OCI-LY1 (cell line): ENCODE data around the gene AJM1.
"Not testable (repeated sequence)": the region's sequence is repeated elsewhere in the genome, so short reads cannot be mapped to it uniquely, and the experiment has no call there.

Experiments
- H2AFZ ChIP-seq: fragments of 200-600 bp; sonication (generic), shearing (Covaris generic); 2 replicates; pipeline ENCODE4 v1.6.0; 2014; ENCODE audit warnings: antibody characterized with exemption, mild to moderate bottlenecking, low read length
- H3F3A ChIP-seq: fragments of 200-600 bp; sonication (generic), shearing (Covaris generic); 2 replicates; pipeline ENCODE4 v1.6.0; 2014; ENCODE audit warnings: mild to moderate bottlenecking, antibody characterized with exemption, low read length, moderate library complexity; ENCODE audit not compliant: insufficient read depth
- H3K27ac ChIP-seq: fragments of 200-600 bp; sonication (generic); 2 replicates; pipeline ENCODE4 v1.5.1; 2014; ENCODE audit warnings: low read length, mixed run types, mild to moderate bottlenecking, low read depth; ENCODE audit not compliant: poor library complexity, severe bottlenecking
- H3K27me3 ChIP-seq: fragments of 200-600 bp; sonication (generic); 2 replicates; pipeline ENCODE4 v1.6.0; 2014; ENCODE audit warnings: antibody characterized with exemption, mild to moderate bottlenecking, low read length, moderate library complexity; ENCODE audit not compliant: insufficient read depth
- H3K36me3 ChIP-seq: fragments of 200-600 bp; sonication (generic); 2 replicates; pipeline ENCODE4 v1.6.1; 2014; ENCODE audit warnings: mild to moderate bottlenecking, antibody characterized with exemption, low read length, moderate library complexity, mixed read lengths; ENCODE audit not compliant: insufficient read depth
- H3K4me1 ChIP-seq: fragments of 200-600 bp; sonication (generic); 2 replicates; pipeline ENCODE4 v1.5.1; 2014; ENCODE audit warnings: mild to moderate bottlenecking, low read length, moderate library complexity; ENCODE audit not compliant: insufficient read depth, severe bottlenecking
- H3K4me2 ChIP-seq: fragments of 200-600 bp; sonication (generic), shearing (Covaris generic); 2 replicates; pipeline ENCODE4 v1.6.1; 2014; ENCODE audit warnings: low read length
- H3K4me3 ChIP-seq: fragments of 200-600 bp; sonication (generic); 2 replicates; pipeline ENCODE4 v1.5.1; 2014; ENCODE audit warnings: low read length, low read depth, mild to moderate bottlenecking, mixed read lengths; ENCODE audit not compliant: poor library complexity, severe bottlenecking
- H3K79me2 ChIP-seq: fragments of 200-600 bp; shearing (Covaris generic); 2 replicates; pipeline ENCODE4 v1.6.1; 2016; ENCODE audit warnings: mixed run types, low read length, mixed read lengths; ENCODE audit not compliant: insufficient read depth
- H3K9ac ChIP-seq: fragments of 200-600 bp; sonication (generic), shearing (Covaris generic); 2 replicates; pipeline ENCODE4 v1.6.1; 2014; ENCODE audit warnings: mild to moderate bottlenecking, low read length, mixed read lengths
- H3K9me2 ChIP-seq: fragments of 200-600 bp; sonication (generic), shearing (Covaris generic); 2 replicates; pipeline ENCODE4 v1.6.1; 2014; ENCODE audit warnings: low read depth, mild to moderate bottlenecking, low read length, mixed read lengths
- H3K9me3 ChIP-seq: fragments of 200-600 bp; shearing (Covaris generic); 2 replicates; pipeline ENCODE4 v1.6.1; 2014; ENCODE audit warnings: low read length, mixed read lengths
- H4K20me1 ChIP-seq: fragments of 200-600 bp; sonication (generic), shearing (Covaris generic); 2 replicates; pipeline ENCODE4 v1.6.0; 2016; ENCODE audit warnings: mild to moderate bottlenecking, low read length; ENCODE audit not compliant: insufficient read depth
- EZH2 ChIP-seq: fragments of 200-600 bp; sonication (generic), shearing (Covaris generic); IDR thresholded peaks from 2 replicates; pipeline ENCODE4 v1.8.0; 2017; ENCODE audit warnings: borderline replicate concordance, mixed run types, mild to moderate bottlenecking, antibody characterized with exemption, low read length, moderate library complexity, mixed read lengths
- TF ChIP-seq, protein P1 (sequence below): fragments of 200-600 bp; sonication (generic), shearing (Covaris generic); IDR thresholded peaks from 2 replicates; pipeline ENCODE4 v1.5.1; 2017; ENCODE audit warnings: mild to moderate bottlenecking, antibody characterized with exemption, low read length, moderate library complexity, mixed read lengths

Gene AJM1

DNA sequence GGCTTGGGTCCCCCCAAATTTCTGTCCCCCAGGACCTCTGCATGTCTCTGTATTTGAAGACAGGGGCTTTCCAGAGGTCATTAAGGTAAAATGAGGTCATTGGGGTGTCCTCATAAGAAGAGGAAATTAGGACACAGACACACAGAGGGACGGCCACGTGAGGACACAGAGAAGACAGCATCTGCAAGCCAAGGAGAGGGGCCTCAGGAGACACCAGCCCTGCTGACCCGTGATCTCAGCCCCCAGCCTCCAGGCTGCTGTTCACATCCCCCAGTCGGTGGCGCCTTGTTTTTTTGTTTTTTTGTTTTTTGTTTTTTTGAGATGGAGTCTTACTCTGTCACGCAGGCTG, 47.3 kb upstream of the AJM1 start:
- H3K4me1 ChIP-seq, result peaks cover 35% of the 10 kb centered on the region
- peaks cover 10% of the 10 kb centered on the region for H3K36me3 ChIP-seq
- H3K27me3 ChIP-seq, result peaks cover 8% of the 10 kb centered on the region; the same call in 1 of the 2 replicates
- H4K20me1 ChIP-seq, result no peaks in the 10 kb centered on the region
- no peak overlapping the region for H2AFZ ChIP-seq
- no peaks in the 10 kb centered on the region for H3F3A ChIP-seq
- H3K9ac ChIP-seq, result no peak overlapping the region
- no peaks in the 10 kb centered on the region for H3K79me2 ChIP-seq
- no peak overlapping the region for H3K4me2 ChIP-seq
- no peaks in the 10 kb centered on the region for H3K9me2 ChIP-seq
- TF ChIP-seq, protein P1, sequence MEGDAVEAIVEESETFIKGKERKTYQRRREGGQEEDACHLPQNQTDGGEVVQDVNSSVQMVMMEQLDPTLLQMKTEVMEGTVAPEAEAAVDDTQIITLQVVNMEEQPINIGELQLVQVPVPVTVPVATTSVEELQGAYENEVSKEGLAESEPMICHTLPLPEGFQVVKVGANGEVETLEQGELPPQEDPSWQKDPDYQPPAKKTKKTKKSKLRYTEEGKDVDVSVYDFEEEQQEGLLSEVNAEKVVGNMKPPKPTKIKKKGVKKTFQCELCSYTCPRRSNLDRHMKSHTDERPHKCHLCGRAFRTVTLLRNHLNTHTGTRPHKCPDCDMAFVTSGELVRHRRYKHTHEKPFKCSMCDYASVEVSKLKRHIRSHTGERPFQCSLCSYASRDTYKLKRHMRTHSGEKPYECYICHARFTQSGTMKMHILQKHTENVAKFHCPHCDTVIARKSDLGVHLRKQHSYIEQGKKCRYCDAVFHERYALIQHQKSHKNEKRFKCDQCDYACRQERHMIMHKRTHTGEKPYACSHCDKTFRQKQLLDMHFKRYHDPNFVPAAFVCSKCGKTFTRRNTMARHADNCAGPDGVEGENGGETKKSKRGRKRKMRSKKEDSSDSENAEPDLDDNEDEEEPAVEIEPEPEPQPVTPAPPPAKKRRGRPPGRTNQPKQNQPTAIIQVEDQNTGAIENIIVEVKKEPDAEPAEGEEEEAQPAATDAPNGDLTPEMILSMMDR, result no peak
- TF ChIP-seq EZH2, result no peak
- no peaks in the 10 kb centered on the region for H3K9me3 ChIP-seq
- H3K27ac ChIP-seq, result no peak overlapping the region
- H3K4me3 ChIP-seq, result no peak overlapping the region

DNA sequence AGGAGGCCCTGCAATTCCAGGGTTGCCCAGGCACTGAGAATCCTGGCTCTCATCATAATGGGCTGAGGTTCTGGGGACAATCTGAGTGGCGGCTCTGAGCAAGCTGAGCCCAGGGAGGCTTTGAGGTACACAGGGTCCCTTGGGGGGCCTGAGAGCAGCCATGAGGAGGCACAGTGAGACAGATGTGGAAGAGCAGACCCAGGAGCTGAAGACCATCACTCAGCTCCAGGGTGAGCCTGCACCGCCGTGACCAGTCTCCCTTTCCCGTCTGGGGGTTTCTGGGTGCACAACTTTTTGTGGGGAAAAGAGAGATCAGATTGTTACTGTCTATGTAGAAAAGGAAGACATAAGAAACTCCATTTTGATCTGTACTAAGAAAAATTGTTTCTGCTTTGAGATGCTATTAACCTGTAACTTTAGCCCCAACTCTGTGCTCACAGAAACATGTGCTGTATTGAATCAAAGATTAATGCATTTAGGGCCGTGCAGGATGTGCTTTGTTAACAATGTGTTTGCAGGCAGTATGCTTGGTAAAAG, 46.0 kb upstream of the AJM1 start, which contains the start of gene CCDC183:
Gene CCDC183 (plus strand): TSS at position 101 of the 537 bp plus-strand sequence. CDS start 60 bp downstream, at position 161.
- H3K27ac ChIP-seq, result no peak within 1 kb of the TSS
- H3K9me2 ChIP-seq, result no peaks in the 10 kb centered on the region
- H3K36me3 ChIP-seq, result peaks cover 10% of the 10 kb centered on the region
- peaks cover 40% of the 10 kb centered on the region for H3K4me1 ChIP-seq
- no peak within 1 kb of the TSS for H3K4me3 ChIP-seq
- H3K27me3 ChIP-seq, result peaks cover 8% of the 10 kb centered on the region; the same call in 1 of the 2 replicates
- no peak within 1 kb of the TSS for H2AFZ ChIP-seq
- no peak within 1 kb of the TSS for H3K4me2 ChIP-seq
- H3K9ac ChIP-seq, result no peak within 1 kb of the TSS; the same call in 1 of the 2 replicates
- TF ChIP-seq EZH2, result no peak
- TF ChIP-seq, protein P1, result no peak
- no peaks in the 10 kb centered on the region for H4K20me1 ChIP-seq
- H3K9me3 ChIP-seq, result no peaks in the 10 kb centered on the region
- H3F3A ChIP-seq, result no peaks in the 10 kb centered on the region
- no peaks in the 10 kb centered on the region for H3K79me2 ChIP-seq

DNA sequence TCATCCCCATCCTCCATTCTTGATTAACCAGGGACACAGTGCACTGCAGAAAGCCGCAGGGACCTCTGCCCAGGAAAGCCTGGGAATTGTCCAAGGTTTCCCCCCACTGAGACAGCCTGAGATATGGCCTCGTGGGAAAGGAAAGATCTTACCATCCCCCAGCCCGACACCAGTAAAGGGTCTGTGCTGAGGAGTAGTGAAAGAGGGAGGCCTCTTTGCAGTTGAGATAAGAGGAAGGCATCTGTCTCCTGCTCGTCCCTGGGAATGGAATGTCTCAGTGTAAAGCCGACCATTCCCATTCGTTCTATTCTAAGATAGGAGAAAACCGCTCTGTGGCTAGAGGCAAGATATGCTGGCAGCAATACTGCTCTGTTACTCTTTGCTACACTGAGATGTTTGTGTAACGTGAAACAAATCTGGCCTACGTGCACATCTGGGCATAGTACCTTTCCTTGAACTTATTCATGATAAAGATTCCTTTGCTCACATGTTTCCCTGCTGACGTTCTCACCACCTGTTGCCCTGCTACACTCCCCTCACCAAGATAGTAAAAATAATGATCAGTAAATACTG, 45.4 kb upstream of the AJM1 start:
- H3K27ac ChIP-seq, H3K9me3 ChIP-seq, H3K36me3 ChIP-seq, H3K79me2 ChIP-seq, H3F3A ChIP-seq, H3K27me3 ChIP-seq, H3K9ac ChIP-seq, H3K4me2 ChIP-seq, H4K20me1 ChIP-seq, H3K4me3 ChIP-seq, H2AFZ ChIP-seq, H3K9me2 ChIP-seq: not testable (repeated sequence)
- H3K4me1 ChIP-seq, result peaks cover 42% of the 10 kb centered on the region

DNA sequence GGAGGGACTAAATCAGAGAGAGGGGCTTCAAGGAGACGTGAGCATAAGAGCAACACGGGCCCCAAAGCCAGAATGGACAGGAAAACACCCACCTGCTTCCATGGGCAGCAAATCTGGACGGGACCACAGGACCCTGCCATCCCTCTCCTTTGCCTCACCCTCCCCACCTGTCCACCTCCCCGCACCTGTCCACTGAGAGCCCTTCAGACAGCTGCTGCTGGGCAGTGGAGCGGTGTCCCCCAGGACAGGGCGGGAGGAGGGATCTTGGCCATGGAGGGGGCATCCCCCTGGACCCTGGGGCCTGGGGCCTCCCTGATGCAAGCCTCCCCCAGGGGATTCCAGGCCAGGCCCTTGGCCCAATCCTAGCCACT, 43.6 kb upstream of the AJM1 start:
- H3K9me2 ChIP-seq, result no peaks in the 10 kb centered on the region
- no peak overlapping the region for H3K4me3 ChIP-seq
- H3K79me2 ChIP-seq, result no peaks in the 10 kb centered on the region
- peaks cover 8% of the 10 kb centered on the region; the same call in 1 of the 2 replicates for H3K27me3 ChIP-seq
- H3K27ac ChIP-seq, result no peak overlapping the region
- no peak for TF ChIP-seq EZH2
- TF ChIP-seq, protein P1, result no peak
- no peaks in the 10 kb centered on the region for H3F3A ChIP-seq
- H3K4me2 ChIP-seq, result no peak overlapping the region
- no peaks in the 10 kb centered on the region for H3K9me3 ChIP-seq
- no peak overlapping the region for H2AFZ ChIP-seq
- H4K20me1 ChIP-seq, result no peaks in the 10 kb centered on the region
- no peak overlapping the region for H3K9ac ChIP-seq
- no peaks in the 10 kb centered on the region; the same call in 1 of the 2 replicates for H3K36me3 ChIP-seq
- peaks cover 33% of the 10 kb centered on the region for H3K4me1 ChIP-seq
